Ovary (tissue), 3 donors: ENCODE results near the gene LYPD6.

Source experiments
- CTCF ChIP-seq, 3 donors: fragments of 450-650 bp in 2 of 3; fragments of 200-600 bp in 1 of 3; IDR thresholded peaks; one replicate each; pipeline versions ENCODE4 v1.5.1 to v1.8.0; 2016 to 2022; ENCODE audit warnings: antibody characterized with exemption in 3 of 3, mild to moderate bottlenecking in 1 of 3
- POLR2A ChIP-seq: fragments of 450-650 bp; IDR thresholded peaks from one replicate; pipeline ENCODE4 v1.6.1; 2017; ENCODE audit warnings: antibody characterized with exemption, mild to moderate bottlenecking, moderate library complexity
- donor health status: DM: no; HTN: no; CAD: no.

GRCh38 chr2:149313512-149313972 lies 16.8 kb upstream of the LYPD6 start:
- no peak for TF ChIP-seq CTCF (IDR thresholded peaks at IDR 0.05)
- TF ChIP-seq POLR2A: no peak
